Measurements from ENCODE around the gene RNF17.
"Not testable (repeated sequence)": the region's sequence is repeated elsewhere in the genome, so short reads cannot be mapped to it uniquely, and the experiment has no call there.

RNF17 gene

GRCh38 chr13:24763596-24764275, at the start of gene RNF17:
Gene RNF17 (plus strand): TSS chr13:24764169. CDS start chr13:24764204, 35 bp downstream.
- DNase-seq (ENCODE audit: low read depth in 2 of 2, low spot score in 1 of 2): no peak

GRCh38 chr13:24716011-24716410, 48.0 kb upstream of the RNF17 start:
- no peak for DNase-seq (ENCODE audit: low read depth in 2 of 2, low spot score in 1 of 2)

GRCh38 chr13:24716446-24716845, 47.5 kb upstream of the RNF17 start:
- no peak for DNase-seq (ENCODE audit: low read depth in 2 of 2, low spot score in 1 of 2)

- no peak for DNase-seq (ENCODE audit: low read depth in 2 of 2, low spot score in 1 of 2)
Measured at GRCh38 chr13:24717217-24717616, 46.8 kb upstream of the RNF17 start.

- DNase-seq (ENCODE audit: low read depth in 2 of 2, low spot score in 1 of 2): no peak
Measured at GRCh38 chr13:24718192-24718965, 45.6 kb upstream of the RNF17 start.

GRCh38 chr13:24719139-24719538, 44.8 kb upstream of the RNF17 start:
- no peak for DNase-seq (ENCODE audit: low read depth in 2 of 2, low spot score in 1 of 2)

- no peak for DNase-seq (ENCODE audit: low read depth in 2 of 2, low spot score in 1 of 2)
Measured at GRCh38 chr13:24723206-24723605, 40.8 kb upstream of the RNF17 start.

- DNase-seq (ENCODE audit: low read depth in 2 of 2, low spot score in 1 of 2): no peak
Measured at GRCh38 chr13:24724714-24725113, 39.3 kb upstream of the RNF17 start.

- no peak for DNase-seq (ENCODE audit: low read depth in 2 of 2, low spot score in 1 of 2)
Measured at GRCh38 chr13:24725379-24725778, 38.6 kb upstream of the RNF17 start.

GRCh38 chr13:24727731-24728601, 36.0 kb upstream of the RNF17 start:
- DNase-seq (ENCODE audit: low read depth in 2 of 2, low spot score in 1 of 2): peak; percentile 18 to 39

GRCh38 chr13:24730873-24731567, 32.9 kb upstream of the RNF17 start:
- DNase-seq (ENCODE audit: low read depth in 2 of 2, low spot score in 1 of 2): not testable (repeated sequence)

- no peak for DNase-seq (ENCODE audit: low read depth in 2 of 2, low spot score in 1 of 2)
Measured at GRCh38 chr13:24734950-24735349, 29.0 kb upstream of the RNF17 start.

GRCh38 chr13:24737042-24737441, 26.9 kb upstream of the RNF17 start:
- no peak for DNase-seq (ENCODE audit: low read depth in 2 of 2, low spot score in 1 of 2)

GRCh38 chr13:24738366-24738847, 25.6 kb upstream of the RNF17 start:
- DNase-seq (ENCODE audit: low read depth in 2 of 2, low spot score in 1 of 2): no peak

- no peak for DNase-seq (ENCODE audit: low read depth in 2 of 2, low spot score in 1 of 2)
Measured at GRCh38 chr13:24740014-24740890, 23.7 kb upstream of the RNF17 start.

- no peak for DNase-seq (ENCODE audit: low read depth in 2 of 2, low spot score in 1 of 2)
Measured at GRCh38 chr13:24741016-24741662, 22.8 kb upstream of the RNF17 start.

- no peak for DNase-seq (ENCODE audit: low read depth in 2 of 2, low spot score in 1 of 2)
Measured at GRCh38 chr13:24741791-24742190, 22.2 kb upstream of the RNF17 start.

GRCh38 chr13:24742294-24742693, 21.7 kb upstream of the RNF17 start:
- DNase-seq (ENCODE audit: low read depth in 2 of 2, low spot score in 1 of 2): no peak

- no peak for DNase-seq (ENCODE audit: low read depth in 2 of 2, low spot score in 1 of 2)
Measured at GRCh38 chr13:24742977-24743376, 21.0 kb upstream of the RNF17 start.
